ENCODE measurements around the gene OTULIN. TPM values are rescaled to one million over a fixed set of nuclear protein-coding genes. Genes with fewer than 3 reads are reported as not detected.

OTULIN gene
- polyA plus RNA-seq, 1 of the 3 experiments (the other 2 are of a cell fraction) = 6.6 TPM

- TF ChIP-seq GABPA (IDR thresholded peaks at IDR 0.05; ENCODE audit: low read depth) = no peak
Observed at GRCh38 chr5:14745188-14745563, 80.7 kb downstream of the OTULIN start (continued).

GRCh38 chr5:14745753-14746152 is 81.2 kb downstream of the OTULIN start:
- Histone ChIP-seq H3K4me3 (ENCODE audit: low read depth in 2 of 2, low read length in 1 of 2) (no peak overlapping the region), H3K36me3 (replicated peaks in 1 of 2; ENCODE audit: control insufficient read depth in 1 of 2, insufficient read depth in 2 of 2, low read length in 1 of 2) (peaks cover 3 to 21% of the 10 kb centered on the region in 2 experiments), H3K9me2 (no peaks in the 10 kb centered on the region), H3K9me3 (no peaks in the 10 kb centered on the region), H3K79me2 (ENCODE audit: insufficient read depth) (no peaks in the 10 kb centered on the region), H3F3A (replicated peaks; ENCODE audit: insufficient read depth) (peaks cover 11% of the 10 kb centered on the region), H4K20me1 (ENCODE audit: insufficient read depth) (no peaks in the 10 kb centered on the region), H3K9ac (no peak overlapping the region), H3K27me3 (ENCODE audit: insufficient read depth) (no peaks in the 10 kb centered on the region), H3K27ac (ENCODE audit: low read depth in 2 of 2, low read length in 1 of 2) (no peak overlapping the region), H3K4me1 (ENCODE audit: control insufficient read depth in 1 of 2, insufficient read depth in 2 of 2, low read depth in 1 of 2, low read length in 1 of 2) (peaks cover 0 to 17% of the 10 kb centered on the region in 2 experiments; a peak in 2 of 4 replicates), H3K4me2 (no peak overlapping the region), H2AFZ (ENCODE audit: low read depth) (no peak overlapping the region)
- WGBS (ENCODE audit: low lambda C conversion rate) = 97% methylated on average over 11 of the region's 14 CpGs
- ChIA-PET POLR2A (no interaction called here), CTCF (interaction anchor here (2.6 to 4.4 kb wide), 2 partner anchors 18 to 258 kb away, joined by 11 to 26 read pairs; no protein-coding TSS in a partner anchor)
- TF ChIP-seq EZH2phosphoT487 (IDR thresholded peaks at IDR 0.05; ENCODE audit: borderline replicate concordance, low read depth) (no peak), REST (IDR thresholded peaks at IDR 0.05; ENCODE audit: low read depth, low read length) (no peak), JUND (IDR thresholded peaks at IDR 0.05) (no peak), CHD2 (IDR thresholded peaks at IDR 0.05; ENCODE audit: low read length, partially characterized antibody) (no peak), ZBTB33 (IDR thresholded peaks at IDR 0.05; ENCODE audit: borderline replicate concordance, low read depth) (no peak)
- DNase-seq = no peak

GRCh38 chr5:14748180-14748900 is 83.8 kb downstream of the OTULIN start:
- Histone ChIP-seq H3F3A (replicated peaks; ENCODE audit: insufficient read depth) (peaks cover 10% of the 10 kb centered on the region), H3K9ac (no peak overlapping the region), H3K4me2 (no peak overlapping the region), H3K4me1 (ENCODE audit: control insufficient read depth in 1 of 2, insufficient read depth in 2 of 2, low read depth in 1 of 2, low read length in 1 of 2) (peaks cover 0 to 14% of the 10 kb centered on the region in 2 experiments; a peak in 2 of 4 replicates), H3K27ac (ENCODE audit: low read depth in 2 of 2, low read length in 1 of 2) (no peak overlapping the region), H4K20me1 (ENCODE audit: insufficient read depth) (no peaks in the 10 kb centered on the region), H2AFZ (ENCODE audit: low read depth) (no peak overlapping the region), H3K9me3 (no peaks in the 10 kb centered on the region), H3K79me2 (ENCODE audit: insufficient read depth) (no peaks in the 10 kb centered on the region), H3K4me3 (ENCODE audit: low read depth in 2 of 2, low read length in 1 of 2) (no peak overlapping the region), H3K27me3 (ENCODE audit: insufficient read depth) (no peaks in the 10 kb centered on the region), H3K9me2 (no peaks in the 10 kb centered on the region), H3K36me3 (replicated peaks in 1 of 2; ENCODE audit: control insufficient read depth in 1 of 2, insufficient read depth in 2 of 2, low read length in 1 of 2) (peaks cover 0 to 13% of the 10 kb centered on the region in 2 experiments)
- POLR2A ChIA-PET = no interaction called here
- WGBS (ENCODE audit: low lambda C conversion rate) = 93% methylated on average over 6 of the region's 12 CpGs
- no peak for DNase-seq
- CTCF ChIA-PET = interaction anchor here (0.7 to 1.6 kb wide), 3 partner anchors 21 to 255 kb away, joined by 3 to 5 read pairs (median 3); no protein-coding TSS in a partner anchor
- TF ChIP-seq TAF1 (IDR thresholded peaks at IDR 0.05; ENCODE audit: borderline replicate concordance, low read depth, low read length) (no peak), GATA2 (CRISPR knock-in tag; IDR thresholded peaks at IDR 0.05) (no peak), RAD21 (IDR thresholded peaks at IDR 0.05; ENCODE audit: low read length) (no peak), SMC3 (IDR thresholded peaks at IDR 0.05; ENCODE audit: low read depth, low read length) (no peak), USF1 (IDR thresholded peaks at IDR 0.05; ENCODE audit: borderline replicate concordance, low read depth) (no peak), RFX5 (IDR thresholded peaks at IDR 0.05; ENCODE audit: low read length) (no peak), FOXJ3 (CRISPR knock-in tag; IDR thresholded peaks at IDR 0.05) (no peak), POLR2AphosphoS5 (IDR thresholded peaks at IDR 0.05; ENCODE audit: low read depth, low read length) (no peak), YY1 (IDR thresholded peaks at IDR 0.05; ENCODE audit: low read depth) (no peak), FOXM1 (IDR thresholded peaks at IDR 0.05; ENCODE audit: low read depth) (no peak), MXI1 (IDR thresholded peaks at IDR 0.05; ENCODE audit: low read depth, low read length) (no peak), MEF2A (IDR thresholded peaks at IDR 0.05; ENCODE audit: borderline replicate concordance, low read depth) (no peak)

All from SK-N-SH (cell line).